GM13977 (cell line): ENCODE data around the gene FAF2.
A peak's percentile ranks its signal among the peaks of the same experiment; 100 is the strongest.

Source experiments
- DNase-seq: peaks from one replicate; pipeline ENCODE4 v3.0.0; 2012; ENCODE audit warnings: low spot score
- in situ Hi-C: fragments of 300-500 bp; cut with MboI; formaldehyde crosslinking; loops from one replicate; pipeline ENCODE4 v1.12.0; 2022; ENCODE audit warnings: low sequenced_read_pairs, low pct_unique_long_range_greater_than_20kb, mixed read lengths, inconsistent platforms; ENCODE audit not compliant: unreplicated experiment
- TF ChIP-seq, protein P1 (sequence below): IDR thresholded peaks from 2 replicates; pipeline ENCODE4 v1.5.1; 2012; ENCODE audit warnings: mild to moderate bottlenecking, control low read depth; ENCODE audit not compliant: insufficient read depth; ENCODE audit errors: extremely low read depth, missing control alignments

Gene FAF2

DNA sequence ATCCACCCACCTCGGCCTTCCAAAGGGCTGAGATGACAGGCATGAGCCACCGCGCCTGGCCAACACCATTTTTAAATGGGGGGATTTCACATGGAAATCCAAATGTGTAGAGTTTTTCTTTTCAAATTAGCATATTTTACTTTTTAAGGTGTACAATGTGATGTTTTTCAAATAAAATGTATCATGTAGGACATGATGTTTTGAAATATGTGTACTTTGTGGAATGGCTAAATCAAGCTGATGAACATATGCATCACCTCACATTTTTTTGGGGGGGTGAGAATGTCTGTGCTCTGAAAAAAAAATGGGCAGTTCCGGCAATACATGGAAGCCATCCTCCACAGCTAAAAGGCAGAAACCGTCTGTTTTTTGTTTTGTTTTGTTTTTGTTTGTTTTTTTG lies 3.4 kb upstream of the FAF2 start:
- no peak for DNase-seq
- TF ChIP-seq, protein P1, sequence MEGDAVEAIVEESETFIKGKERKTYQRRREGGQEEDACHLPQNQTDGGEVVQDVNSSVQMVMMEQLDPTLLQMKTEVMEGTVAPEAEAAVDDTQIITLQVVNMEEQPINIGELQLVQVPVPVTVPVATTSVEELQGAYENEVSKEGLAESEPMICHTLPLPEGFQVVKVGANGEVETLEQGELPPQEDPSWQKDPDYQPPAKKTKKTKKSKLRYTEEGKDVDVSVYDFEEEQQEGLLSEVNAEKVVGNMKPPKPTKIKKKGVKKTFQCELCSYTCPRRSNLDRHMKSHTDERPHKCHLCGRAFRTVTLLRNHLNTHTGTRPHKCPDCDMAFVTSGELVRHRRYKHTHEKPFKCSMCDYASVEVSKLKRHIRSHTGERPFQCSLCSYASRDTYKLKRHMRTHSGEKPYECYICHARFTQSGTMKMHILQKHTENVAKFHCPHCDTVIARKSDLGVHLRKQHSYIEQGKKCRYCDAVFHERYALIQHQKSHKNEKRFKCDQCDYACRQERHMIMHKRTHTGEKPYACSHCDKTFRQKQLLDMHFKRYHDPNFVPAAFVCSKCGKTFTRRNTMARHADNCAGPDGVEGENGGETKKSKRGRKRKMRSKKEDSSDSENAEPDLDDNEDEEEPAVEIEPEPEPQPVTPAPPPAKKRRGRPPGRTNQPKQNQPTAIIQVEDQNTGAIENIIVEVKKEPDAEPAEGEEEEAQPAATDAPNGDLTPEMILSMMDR = no peak
- in situ Hi-C loops = no loop called here

DNA sequence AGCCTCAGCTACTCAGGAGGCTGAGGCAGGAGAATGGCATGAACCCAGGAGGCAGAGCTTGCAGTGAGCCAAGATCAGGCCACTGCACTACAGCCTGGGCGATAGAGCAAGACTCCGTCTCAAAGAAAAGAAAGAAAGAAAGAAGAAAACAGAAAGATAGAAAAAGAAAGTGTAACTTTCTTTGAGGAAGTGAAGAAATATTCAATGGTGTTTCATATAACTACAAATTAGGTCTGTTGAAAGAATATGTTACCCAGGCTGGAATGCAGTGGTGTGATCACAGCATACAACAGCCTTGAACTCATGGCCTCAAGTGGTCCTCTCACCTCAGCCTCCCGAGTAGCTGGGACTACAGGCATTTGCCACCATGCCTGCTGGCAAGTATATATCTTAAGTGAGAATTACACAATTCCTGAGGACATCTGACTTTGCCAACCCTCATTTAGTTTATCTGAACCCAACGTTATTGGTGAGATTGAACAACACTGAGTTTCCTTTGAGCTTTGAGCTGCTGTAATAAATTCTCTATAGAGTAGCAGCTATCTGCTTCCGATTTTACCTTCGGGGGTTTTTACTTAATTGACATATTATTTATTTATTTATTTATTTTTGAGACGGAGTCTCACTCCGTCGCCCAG lies 2.0 kb upstream of the FAF2 start:
- TF ChIP-seq, protein P1 = no peak
- in situ Hi-C loops = no loop called here
- DNase-seq = no peak

DNA sequence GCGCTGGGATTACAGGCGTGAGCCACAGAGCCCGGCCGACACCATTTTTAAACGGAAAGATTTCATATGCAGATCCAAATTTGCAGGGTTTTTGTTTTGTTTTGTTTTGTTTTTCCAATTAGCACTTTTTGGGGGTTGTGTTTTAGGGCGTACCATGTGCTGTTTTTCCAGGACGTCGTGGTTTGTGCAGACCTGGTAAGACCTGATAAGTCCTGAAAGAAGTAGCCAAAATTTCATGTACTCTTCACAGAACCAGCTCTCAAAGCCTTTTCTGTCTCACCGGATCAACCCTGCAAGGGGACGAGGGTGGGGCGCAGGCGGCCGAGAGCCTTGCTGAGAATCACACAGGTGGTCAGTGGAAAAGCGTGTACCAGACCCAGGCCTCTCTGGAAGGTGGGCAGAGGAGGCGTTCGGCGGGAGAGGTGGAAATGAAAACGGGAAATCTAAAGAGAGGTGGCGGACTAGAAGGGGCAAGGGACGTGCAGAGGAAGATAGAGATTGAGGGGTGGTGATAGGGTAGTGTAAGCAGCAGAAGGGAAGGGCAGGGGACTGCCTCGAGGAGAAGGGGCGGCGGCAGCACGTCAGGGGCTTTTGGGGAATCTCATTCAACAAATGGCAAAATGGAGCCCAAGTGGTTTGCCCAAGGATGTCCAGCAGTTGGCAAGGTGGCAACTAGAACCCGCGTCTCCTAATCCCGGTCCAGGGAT lies 1.1 kb upstream of the FAF2 start:
- in situ Hi-C loops = no loop called here
- peak; percentile 30 for DNase-seq
- TF ChIP-seq, protein P1 = no peak

DNA sequence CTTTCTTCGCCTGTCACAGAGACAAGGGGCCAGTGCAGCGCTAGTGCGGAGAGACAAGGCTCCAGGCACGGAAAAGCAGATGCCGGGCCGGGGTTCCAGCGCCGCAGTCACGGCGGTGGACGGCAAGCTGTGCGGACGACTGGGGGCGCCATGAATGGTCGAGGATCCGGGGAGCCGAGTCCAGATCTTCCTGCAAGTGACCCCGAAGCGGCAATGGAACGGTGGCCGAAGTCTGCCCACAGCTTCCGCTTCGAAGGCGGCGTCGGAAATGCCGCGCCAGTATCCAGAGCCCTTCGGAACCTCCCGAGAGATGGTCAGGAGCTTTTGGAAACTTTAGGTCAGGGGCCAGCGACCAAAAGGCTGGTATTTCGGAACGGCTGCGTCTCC lies 601 bp upstream of the FAF2 start:
- TF ChIP-seq, protein P1 = peak; percentile 11
- in situ Hi-C loops = no loop called here
- DNase-seq = no peak

DNA sequence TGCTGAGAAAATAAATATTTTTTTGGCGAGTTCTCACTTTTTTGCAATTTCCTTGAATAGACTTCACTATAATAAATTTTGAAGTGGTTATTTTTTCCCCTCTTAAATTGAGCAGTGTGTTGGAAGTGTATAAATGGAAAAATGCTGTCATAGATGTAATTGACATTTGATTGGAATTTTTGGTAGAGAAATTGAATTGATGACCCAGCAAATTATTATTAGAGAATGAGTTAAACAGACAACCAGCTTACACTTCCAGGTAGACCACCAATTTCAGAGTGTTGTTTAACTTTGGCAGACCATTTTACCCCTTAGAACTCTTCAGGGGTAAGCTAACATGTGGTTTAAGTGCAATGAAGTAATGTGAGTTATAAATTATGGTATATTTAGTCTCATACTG lies 1.9 kb downstream of the FAF2 start:
- no peak for DNase-seq
- in situ Hi-C loops = no loop called here
- TF ChIP-seq, protein P1 = no peak

DNA sequence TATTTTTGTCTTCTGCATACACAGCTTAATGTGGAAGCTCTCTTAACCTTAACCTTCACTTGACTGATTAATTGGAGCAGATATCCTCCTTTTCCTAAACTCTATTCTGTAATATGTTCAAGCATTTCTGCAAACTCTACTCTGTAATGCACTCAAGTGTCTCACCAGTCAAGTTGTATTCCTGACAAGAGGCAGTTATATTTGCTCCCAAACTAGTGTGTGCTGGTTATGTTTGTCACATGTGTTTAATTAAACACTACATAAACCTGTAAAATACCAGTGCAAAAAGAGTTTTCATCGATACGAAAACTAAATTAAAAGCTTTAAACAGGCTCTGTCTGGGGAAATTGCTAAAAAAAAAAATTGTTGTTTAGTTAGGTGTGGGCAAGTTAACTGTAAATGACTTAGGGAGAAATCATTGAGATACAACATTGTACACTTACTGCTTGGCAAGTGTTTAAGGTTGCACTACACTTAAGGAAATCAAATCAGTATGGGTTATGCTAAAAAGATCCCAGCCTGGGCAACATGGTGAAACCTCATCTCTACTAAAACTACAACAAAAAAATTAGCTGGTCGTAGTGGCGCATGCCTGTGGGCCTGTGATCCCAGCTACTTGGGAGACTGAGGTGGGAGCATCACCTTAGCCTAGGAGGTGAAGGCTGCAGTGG lies 6.7 kb downstream of the FAF2 start:
- TF ChIP-seq, protein P1 = no peak
- in situ Hi-C loops = no loop called here
- DNase-seq = no peak
